Loucy (cell line): Measurements from ENCODE around the gene FMO1.
"Not testable (repeated sequence)": the region's sequence is repeated elsewhere in the genome, so short reads cannot be mapped to it uniquely, and the experiment has no call there.

Experiments
- EZH2phosphoT487 ChIP-seq: fragments of 200-600 bp; IDR thresholded peaks from 2 replicates; pipeline ENCODE4 v1.6.1; 2018; ENCODE audit warnings: antibody characterized with exemption, mild to moderate bottlenecking, moderate library complexity, borderline replicate concordance
- TF ChIP-seq, protein P1 (sequence below): fragments of 200-600 bp; sonication (generic); conservative IDR thresholded peaks from 2 replicates; pipeline ENCODE4 v1.5.1; 2014; ENCODE audit warnings: mild to moderate bottlenecking, antibody characterized with exemption, low read length

DNA sequence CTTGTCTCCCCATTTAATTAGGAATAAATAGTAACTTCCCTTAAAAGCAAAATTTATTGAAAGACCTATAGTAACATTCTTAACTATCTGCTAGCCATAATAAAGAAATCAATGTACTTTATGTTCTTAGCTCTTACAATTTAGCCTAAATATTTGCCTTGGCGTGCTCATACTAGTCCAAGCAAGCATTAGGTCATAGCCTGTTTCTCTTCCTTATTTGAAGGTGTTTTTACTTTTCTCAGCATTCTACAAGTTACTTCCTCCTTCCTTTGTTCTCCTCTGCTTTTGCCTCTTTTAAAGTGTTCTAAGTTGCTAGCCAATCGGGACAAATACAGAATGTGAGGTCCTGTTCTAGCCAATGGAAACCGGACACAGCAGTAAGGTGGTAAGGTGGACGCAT lies 24.0 kb upstream of the FMO1 start:
- TF ChIP-seq, protein P1, sequence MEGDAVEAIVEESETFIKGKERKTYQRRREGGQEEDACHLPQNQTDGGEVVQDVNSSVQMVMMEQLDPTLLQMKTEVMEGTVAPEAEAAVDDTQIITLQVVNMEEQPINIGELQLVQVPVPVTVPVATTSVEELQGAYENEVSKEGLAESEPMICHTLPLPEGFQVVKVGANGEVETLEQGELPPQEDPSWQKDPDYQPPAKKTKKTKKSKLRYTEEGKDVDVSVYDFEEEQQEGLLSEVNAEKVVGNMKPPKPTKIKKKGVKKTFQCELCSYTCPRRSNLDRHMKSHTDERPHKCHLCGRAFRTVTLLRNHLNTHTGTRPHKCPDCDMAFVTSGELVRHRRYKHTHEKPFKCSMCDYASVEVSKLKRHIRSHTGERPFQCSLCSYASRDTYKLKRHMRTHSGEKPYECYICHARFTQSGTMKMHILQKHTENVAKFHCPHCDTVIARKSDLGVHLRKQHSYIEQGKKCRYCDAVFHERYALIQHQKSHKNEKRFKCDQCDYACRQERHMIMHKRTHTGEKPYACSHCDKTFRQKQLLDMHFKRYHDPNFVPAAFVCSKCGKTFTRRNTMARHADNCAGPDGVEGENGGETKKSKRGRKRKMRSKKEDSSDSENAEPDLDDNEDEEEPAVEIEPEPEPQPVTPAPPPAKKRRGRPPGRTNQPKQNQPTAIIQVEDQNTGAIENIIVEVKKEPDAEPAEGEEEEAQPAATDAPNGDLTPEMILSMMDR = not testable (repeated sequence)
- not testable (repeated sequence) for TF ChIP-seq EZH2phosphoT487
